IPS-18a (cell line): ENCODE measurements around the gene GNG7.
A peak's percentile ranks its signal among the peaks of the same experiment; 100 is the strongest.

Source experiments
- H3K27ac ChIP-seq: one replicate; pipeline ENCODE4 v1.5.1; 2013; ENCODE audit warnings: low read length
- H3K27me3 ChIP-seq: one replicate; pipeline ENCODE4 v1.6.1; 2013; ENCODE audit warnings: mild to moderate bottlenecking, low read length; ENCODE audit not compliant: control insufficient read depth, insufficient read depth
- H3K36me3 ChIP-seq: one replicate; pipeline ENCODE4 v1.6.1; 2013; ENCODE audit warnings: low read depth, low read length; ENCODE audit not compliant: control insufficient read depth
- H3K4me1 ChIP-seq: one replicate; pipeline ENCODE4 v1.6.1; 2013; ENCODE audit warnings: low read depth, low read length; ENCODE audit not compliant: control insufficient read depth
- H3K4me3 ChIP-seq: one replicate; pipeline ENCODE4 v1.5.1; 2013; ENCODE audit warnings: low read length
- H3K9ac ChIP-seq: one replicate; pipeline ENCODE4 v1.6.1; 2013; ENCODE audit warnings: mild to moderate bottlenecking, low read length, moderate library complexity
- H3K9me3 ChIP-seq: one replicate; pipeline ENCODE4 v1.6.1; 2013; ENCODE audit warnings: low read depth, low read length; ENCODE audit not compliant: control insufficient read depth

The GNG7 gene

DNA sequence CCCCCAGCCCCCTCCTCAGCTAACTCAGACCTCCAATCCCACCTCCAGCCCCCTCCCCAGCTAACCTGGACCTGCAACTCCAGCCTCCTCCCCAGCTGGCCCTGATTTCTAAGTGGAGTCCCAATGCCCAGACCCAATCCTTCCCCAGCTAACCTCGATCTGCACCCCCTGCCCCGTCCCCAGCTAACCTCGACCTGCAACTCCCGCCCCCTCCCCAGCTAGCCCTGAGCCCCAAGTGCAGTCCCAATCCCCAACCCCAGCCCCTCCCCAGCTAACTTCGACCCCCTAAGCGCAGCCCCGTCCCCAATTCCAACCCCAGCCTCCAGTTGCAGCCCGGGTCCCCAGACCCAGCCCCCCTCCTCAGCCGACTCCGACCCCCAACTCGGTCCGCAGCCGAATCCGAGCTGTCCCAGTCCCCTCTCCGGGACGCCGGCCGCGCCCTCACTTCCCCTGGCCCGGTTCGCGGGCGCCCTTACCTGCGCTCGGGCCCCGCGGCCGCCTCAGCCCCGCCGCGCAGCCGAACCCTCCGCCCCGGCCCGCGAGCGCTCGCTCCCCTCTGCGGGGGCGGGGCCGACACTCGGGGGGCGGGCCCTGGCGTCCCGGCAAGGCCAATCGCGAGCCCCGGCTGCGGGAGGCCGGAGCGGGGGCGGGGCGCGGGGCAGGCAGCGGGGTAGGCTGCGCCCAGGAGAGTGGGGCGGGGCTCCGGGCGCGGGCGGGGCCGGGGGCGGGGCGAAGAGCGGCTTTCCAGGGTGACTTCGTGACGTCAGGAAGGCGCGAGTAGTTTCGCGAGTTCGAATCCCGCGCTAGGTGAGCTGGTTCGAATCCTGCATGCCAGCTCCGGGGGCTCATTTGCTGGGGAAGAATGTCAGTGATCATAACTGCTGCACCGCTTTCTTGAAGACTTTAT is at the start of gene GNG7:
TSS of gene GNG7 (minus strand) at position 525 of the 907 bp plus-strand sequence. CDS start 182,006 bp downstream, outside the sequence.
- H3K9ac ChIP-seq, result no peak within 1 kb of the TSS
- peak within 1 kb of the TSS; percentile 72 for H3K4me3 ChIP-seq
- H3K4me1 ChIP-seq, result peaks cover 9% of the 10 kb centered on the region

DNA sequence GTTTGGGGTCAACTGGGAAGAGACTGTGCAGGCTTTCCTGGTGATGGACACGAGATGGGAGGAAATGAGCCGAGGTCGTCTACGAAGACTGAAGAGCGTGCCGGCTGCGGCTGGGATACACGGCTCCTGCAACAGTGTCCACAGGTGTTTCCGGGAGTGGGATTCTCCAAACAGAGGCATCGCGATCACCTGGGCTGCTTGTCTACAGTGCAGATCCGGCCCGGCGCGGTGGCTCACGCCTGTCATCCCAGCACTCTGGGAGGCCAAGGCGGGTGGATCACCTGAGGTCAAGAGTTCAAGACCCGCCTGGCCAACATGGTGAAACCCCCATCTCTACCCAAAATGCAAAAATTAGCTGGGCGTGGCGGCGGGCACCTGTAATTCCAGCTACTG is 48.9 kb upstream of the GNG7 start:
- H3K27ac ChIP-seq, result no peak overlapping the region
- H3K9me3 ChIP-seq, result no peaks in the 10 kb centered on the region
- H3K4me3 ChIP-seq, result no peak overlapping the region
- H3K4me1 ChIP-seq, result no peaks in the 10 kb centered on the region
- H3K9ac ChIP-seq, result no peak overlapping the region
- peaks cover 3% of the 10 kb centered on the region for H3K27me3 ChIP-seq
- peaks cover 22% of the 10 kb centered on the region for H3K36me3 ChIP-seq

More for the DNA sequence above, at the start of gene GNG7:
- Histone ChIP-seq H3K27me3 (peaks cover 21% of the 10 kb centered on the region), H3K36me3 (no peaks in the 10 kb centered on the region), H3K9me3 (no peaks in the 10 kb centered on the region), H3K27ac (no peak within 1 kb of the TSS)

DNA sequence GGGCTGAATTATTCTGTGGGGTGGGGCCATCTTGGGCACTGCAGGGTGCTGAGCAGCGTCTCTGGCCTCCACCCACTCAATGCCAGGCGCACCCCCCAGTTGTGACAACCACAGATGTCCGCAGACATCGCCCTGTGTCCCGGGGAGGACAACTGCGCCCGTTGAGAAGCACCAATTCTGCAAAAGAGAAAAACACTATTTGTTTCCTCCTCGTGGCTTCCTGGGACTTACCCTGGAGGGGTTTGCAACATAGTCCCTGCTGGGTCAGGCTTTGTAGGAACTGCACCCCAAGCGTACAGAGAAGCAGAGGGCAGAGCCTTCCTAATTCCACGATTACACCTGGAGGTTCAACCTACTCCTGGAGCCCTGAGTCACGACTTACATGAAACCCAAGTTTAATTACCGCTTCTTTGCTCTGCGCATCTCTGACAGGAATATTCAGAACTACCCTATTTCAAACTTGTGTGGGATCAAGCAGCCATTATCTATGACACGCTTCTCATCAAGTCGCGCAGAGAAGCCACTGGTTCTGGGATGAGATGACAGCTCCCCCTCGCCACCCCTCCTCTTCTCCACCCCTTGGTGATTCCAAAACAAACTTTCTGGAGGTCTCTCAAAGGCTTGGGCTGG is 48.4 kb upstream of the GNG7 start:
- no peaks in the 10 kb centered on the region for H3K9me3 ChIP-seq
- H3K27ac ChIP-seq, result no peak overlapping the region
- peaks cover 3% of the 10 kb centered on the region for H3K27me3 ChIP-seq
- no peak overlapping the region for H3K9ac ChIP-seq
- peaks cover 21% of the 10 kb centered on the region for H3K36me3 ChIP-seq
- H3K4me1 ChIP-seq, result no peaks in the 10 kb centered on the region
- no peak overlapping the region for H3K4me3 ChIP-seq

DNA sequence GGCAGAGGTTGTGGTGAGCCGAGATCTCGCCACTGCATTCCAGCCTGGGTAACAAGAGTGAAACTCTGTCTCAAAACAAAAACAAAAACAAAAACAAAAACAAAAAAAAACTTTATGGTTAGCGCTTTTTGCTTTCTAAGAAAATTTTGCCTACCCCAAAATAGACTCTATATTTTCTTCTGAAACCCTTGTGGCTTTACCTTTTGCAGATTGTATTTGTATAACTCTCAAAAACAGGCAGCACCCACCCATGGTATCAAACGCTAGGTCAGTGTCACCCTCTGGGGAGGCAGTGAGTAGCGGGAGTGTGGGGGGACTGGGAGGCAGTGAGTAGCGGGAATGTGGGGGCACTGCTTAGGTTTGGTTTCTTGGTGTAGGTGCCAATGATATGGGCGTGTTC is 44.9 kb upstream of the GNG7 start:
- Histone ChIP-seq H3K9ac (no peak overlapping the region), H3K4me1 (no peaks in the 10 kb centered on the region), H3K4me3 (no peak overlapping the region)

DNA sequence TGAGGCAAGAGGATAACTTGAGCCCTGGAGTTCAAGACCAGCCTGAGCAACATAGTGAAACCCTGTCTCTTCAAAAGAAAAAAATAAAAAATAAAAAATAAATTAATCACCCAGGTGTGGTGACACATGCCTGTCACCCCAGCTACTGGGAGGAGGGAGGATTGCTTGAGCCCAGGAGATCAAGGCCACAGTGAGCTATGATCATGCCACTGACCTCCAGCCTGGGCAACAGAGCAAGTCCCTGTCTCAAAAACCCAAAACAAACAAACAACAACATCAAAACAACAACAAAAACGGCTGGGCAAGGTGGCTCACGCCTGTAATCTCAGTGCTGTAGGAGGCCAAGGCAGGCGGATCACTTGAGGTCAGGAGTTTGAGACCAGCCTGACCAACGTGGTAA is 41.6 kb upstream of the GNG7 start:
- Histone ChIP-seq H3K9me3 (no peaks in the 10 kb centered on the region), H3K4me3 (no peak overlapping the region), H3K27me3 (peaks cover 21% of the 10 kb centered on the region), H3K27ac (no peak overlapping the region), H3K36me3 (no peaks in the 10 kb centered on the region), H3K4me1 (no peaks in the 10 kb centered on the region), H3K9ac (no peak overlapping the region)

More for the DNA sequence above, 44.9 kb upstream of the GNG7 start:
- no peak overlapping the region for H3K27ac ChIP-seq
- no peaks in the 10 kb centered on the region for H3K9me3 ChIP-seq
- H3K27me3 ChIP-seq, result peaks cover 20% of the 10 kb centered on the region
- no peaks in the 10 kb centered on the region for H3K36me3 ChIP-seq

DNA sequence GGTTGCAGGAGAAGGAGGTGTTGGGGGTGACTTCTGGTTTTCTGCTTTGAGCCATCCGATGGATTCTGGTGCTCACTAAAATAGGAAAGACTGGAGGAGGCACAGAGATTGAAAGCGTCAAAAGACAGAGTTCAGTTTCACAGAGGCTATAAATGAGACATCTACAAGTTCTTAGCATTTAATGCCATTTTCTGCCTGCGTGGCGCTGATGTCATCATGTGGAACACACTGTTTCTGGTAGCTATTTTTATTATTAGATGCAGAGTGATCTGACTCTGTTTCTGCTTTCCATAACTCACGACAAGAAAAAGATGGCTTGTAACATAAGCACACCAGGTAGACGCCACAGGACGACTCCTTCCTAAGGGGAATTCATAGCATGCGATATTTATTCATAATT is 40.6 kb upstream of the GNG7 start:
- Histone ChIP-seq H3K4me3 (no peak overlapping the region), H3K36me3 (no peaks in the 10 kb centered on the region), H3K9me3 (no peaks in the 10 kb centered on the region), H3K27me3 (peaks cover 18% of the 10 kb centered on the region), H3K4me1 (no peaks in the 10 kb centered on the region), H3K27ac (no peak overlapping the region), H3K9ac (no peak overlapping the region)

DNA sequence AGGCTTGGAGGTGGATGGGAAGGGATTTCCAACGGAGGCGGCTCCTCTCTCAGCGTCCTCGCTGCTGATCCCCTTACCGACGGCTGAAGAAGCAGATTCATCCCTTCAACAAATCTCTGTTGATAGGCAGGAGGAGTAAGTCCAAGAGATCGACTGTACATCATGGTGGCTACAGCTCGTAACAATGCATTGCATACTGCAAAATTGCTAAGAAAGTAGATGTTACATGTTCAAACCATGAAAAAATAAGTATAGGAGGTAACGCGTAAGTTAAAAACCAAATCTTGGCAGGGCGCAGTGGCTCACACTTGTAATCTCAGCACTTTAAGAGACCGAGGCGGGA is 37.8 kb upstream of the GNG7 start:
- H3K4me1 ChIP-seq, result no peaks in the 10 kb centered on the region
- no peak overlapping the region for H3K4me3 ChIP-seq
- H3K9me3 ChIP-seq, result no peaks in the 10 kb centered on the region
- H3K36me3 ChIP-seq, result peaks cover 9% of the 10 kb centered on the region
- no peak overlapping the region for H3K9ac ChIP-seq
- H3K27ac ChIP-seq, result no peak overlapping the region
- peaks cover 18% of the 10 kb centered on the region for H3K27me3 ChIP-seq

DNA sequence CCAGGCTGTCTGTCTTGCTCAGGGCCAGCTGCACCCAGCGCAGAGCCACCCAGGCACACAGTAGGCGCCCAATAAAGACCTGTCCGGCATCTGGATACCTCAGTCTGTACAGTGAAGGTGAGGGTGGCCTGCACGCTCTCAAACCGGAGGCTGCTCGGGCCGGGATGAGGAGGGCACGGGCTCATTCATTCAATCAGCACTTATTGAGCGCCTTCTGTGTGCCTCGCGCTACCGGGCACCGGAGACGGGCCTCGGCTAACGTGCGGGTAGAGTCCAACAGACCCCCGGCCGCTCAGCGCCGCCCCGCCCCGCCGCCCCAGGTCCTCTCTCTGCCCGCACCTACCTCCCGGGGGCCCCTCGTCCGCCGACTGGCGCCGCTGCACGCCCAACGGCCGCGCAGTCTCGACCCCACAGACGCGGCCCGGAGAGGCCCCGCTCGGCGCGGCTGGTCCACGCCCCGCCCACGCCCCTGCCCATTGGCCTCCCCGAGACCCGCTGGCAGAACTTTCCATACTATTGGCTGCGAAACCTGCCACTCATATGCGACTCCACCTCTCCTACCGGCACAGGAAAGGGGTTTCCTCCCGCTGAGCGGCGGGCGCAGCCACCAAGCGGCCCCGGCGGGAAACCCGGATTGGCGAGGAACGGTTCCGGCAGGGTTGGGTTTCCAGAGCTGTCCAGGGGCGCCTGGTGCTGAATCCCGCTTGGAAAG is 37.3 kb upstream of the GNG7 start, which contains the start of gene SLC39A3:
TSS of gene SLC39A3 (minus strand) at position 416 of the 712 bp plus-strand sequence. CDS start 2,760 bp downstream, outside the sequence.
- H3K9ac ChIP-seq, result peak within 1 kb of the TSS; percentile 34
- H3K4me1 ChIP-seq, result no peaks in the 10 kb centered on the region
- peak within 1 kb of the TSS; percentile 80 for H3K4me3 ChIP-seq
- H3K36me3 ChIP-seq, result peaks cover 9% of the 10 kb centered on the region
- H3K27ac ChIP-seq, result no peak within 1 kb of the TSS
- no peaks in the 10 kb centered on the region for H3K9me3 ChIP-seq
- peaks cover 18% of the 10 kb centered on the region for H3K27me3 ChIP-seq

DNA sequence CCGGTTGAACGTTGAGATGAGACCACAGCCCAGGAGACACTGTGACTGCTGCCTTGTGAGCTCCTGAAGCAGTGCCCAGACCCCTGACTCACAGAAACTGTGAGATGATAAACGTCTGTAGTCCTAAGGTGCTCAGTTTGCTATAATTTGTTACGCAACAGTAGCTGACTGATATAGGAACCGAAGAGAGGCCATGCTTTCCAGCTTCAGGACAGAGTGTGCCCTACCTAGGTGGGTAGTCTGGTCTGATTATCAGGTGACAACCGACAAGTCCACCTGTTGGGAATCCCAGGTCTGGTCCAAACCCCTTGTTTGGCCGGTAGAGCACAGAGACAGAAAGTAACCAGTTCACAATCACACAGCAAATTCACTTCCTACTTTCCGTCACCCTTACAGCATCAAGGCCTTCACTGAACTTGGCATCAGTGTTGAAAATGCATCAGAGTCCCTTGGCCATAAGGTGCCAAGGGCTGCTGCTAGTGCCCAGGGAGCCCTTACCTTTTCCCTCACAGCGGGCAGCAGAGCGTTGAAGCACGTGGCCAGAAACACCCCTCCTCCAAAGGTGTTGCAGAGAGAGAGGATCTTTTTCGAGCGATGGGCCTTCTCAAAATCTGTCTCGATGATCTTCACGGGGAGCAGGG is 34.2 kb upstream of the GNG7 start:
- H3K9ac ChIP-seq, result no peak overlapping the region
- H3K27ac ChIP-seq, result no peak overlapping the region
- no peaks in the 10 kb centered on the region for H3K4me1 ChIP-seq
- no peaks in the 10 kb centered on the region for H3K27me3 ChIP-seq
- H3K9me3 ChIP-seq, result no peaks in the 10 kb centered on the region
- H3K36me3 ChIP-seq, result peaks cover 9% of the 10 kb centered on the region
- no peak overlapping the region for H3K4me3 ChIP-seq

DNA sequence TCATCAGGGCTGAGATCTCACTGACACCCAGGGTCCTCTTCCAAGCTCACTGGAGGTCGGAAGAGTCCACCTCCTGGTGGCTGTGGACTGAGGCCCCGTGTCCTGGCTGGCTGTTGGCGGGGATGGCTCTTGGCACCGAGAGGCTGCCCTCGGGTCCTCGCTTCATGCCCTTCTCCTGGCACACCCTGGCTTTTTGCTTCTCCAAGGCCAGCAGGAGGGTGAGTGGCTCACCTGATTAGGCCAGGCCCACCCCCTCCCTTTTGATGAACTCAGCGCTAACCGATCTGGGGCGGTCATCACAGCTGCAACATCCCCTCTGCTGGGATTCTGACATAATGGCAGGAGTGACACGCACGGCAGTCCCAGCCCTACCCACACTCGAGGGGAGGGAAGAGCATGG is 32.9 kb upstream of the GNG7 start:
- Histone ChIP-seq H3K27ac (no peak overlapping the region), H3K9ac (no peak overlapping the region), H3K36me3 (peaks cover 9% of the 10 kb centered on the region), H3K4me3 (no peak overlapping the region), H3K27me3 (no peaks in the 10 kb centered on the region), H3K9me3 (no peaks in the 10 kb centered on the region), H3K4me1 (no peaks in the 10 kb centered on the region)
